ENCODE measurements around the gene FAT4. TPM values are rescaled to one million over a fixed set of nuclear protein-coding genes. Genes with fewer than 3 reads are reported as not detected.

The FAT4 gene
- total and polyA plus RNA-seq, 2 donors (not counting 1 experiment from before 2014, with no cell fraction given): 0.02 TPM; not detected in 1

DNA sequence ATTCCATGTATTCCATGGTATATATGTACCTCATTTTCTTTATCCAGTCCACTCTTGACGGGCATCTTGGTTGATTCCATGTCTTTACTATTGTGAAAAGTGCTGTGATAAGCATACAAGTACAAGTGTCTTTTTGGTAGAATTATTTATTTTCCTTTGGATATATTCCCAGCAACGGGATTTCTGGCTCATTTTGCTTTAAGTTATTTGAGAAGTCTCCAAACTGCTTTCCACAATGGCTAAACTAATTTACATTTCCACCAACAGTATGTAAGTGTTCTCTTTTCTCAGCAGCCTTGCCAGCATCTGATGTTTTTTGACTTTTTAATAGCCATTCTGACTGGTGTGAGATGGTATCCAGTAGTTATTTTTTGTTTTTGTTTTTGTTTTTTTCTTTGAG lies 17.6 kb upstream of the FAT4 start:
- Histone ChIP-seq H3K4me3 (ENCODE audit: control extremely low read depth in 1 of 5, extremely low read depth in 1 of 5, insufficient read depth in 1 of 5, low read depth in 2 of 5, low read length in 4 of 5) (no peak overlapping the region), H3K9ac (ENCODE audit: low read length) (no peak overlapping the region), H3K27me3 (replicated peaks in 1 of 4; ENCODE audit: control extremely low read depth in 1 of 4, control insufficient read depth in 3 of 4, insufficient read depth in 4 of 4, low read length in 3 of 4) (no peaks in the 10 kb centered on the region), H3K9me3 (ENCODE audit: control extremely low read depth in 1 of 3, control insufficient read depth in 2 of 3, insufficient read depth in 1 of 3, low read length in 2 of 3) (no peaks in the 10 kb centered on the region), H3K4me2 (replicated peaks; ENCODE audit: low read depth, low read length, poor library complexity, severe bottlenecking) (no peak overlapping the region), H3K36me3 (replicated peaks in 1 of 2; ENCODE audit: control extremely low read depth in 1 of 2, control insufficient read depth in 1 of 2, extremely low read depth in 1 of 2, insufficient read depth in 2 of 2, low read length in 1 of 2) (no peaks in the 10 kb centered on the region), H3K4me1 (ENCODE audit: control insufficient read depth in 2 of 2, insufficient read depth in 2 of 2, low read length in 2 of 2) (no peaks in the 10 kb centered on the region), H2AFZ (ENCODE audit: insufficient read depth, low read depth, low read length, poor library complexity, severe bottlenecking) (no peak overlapping the region), H4K20me1 (ENCODE audit: control insufficient read depth, insufficient read depth, low read length, poor library complexity, severe bottlenecking) (no peaks in the 10 kb centered on the region), H3K79me2 (ENCODE audit: control insufficient read depth, insufficient read depth, low read length) (no peaks in the 10 kb centered on the region), H3K27ac (ENCODE audit: low read length in 2 of 2) (no peak overlapping the region)
- no peak overlapping the region for H3K4me3 Mint-ChIP-seq
- ATAC-seq (ENCODE audit: low read depth) (no peak), DNase-seq (no peak)
- ChIA-PET CTCF (no interaction called here), POLR2A (no interaction called here)
- WGBS (ENCODE audit: insufficient coverage): no CpG with 5 or more reads among the region's 2 CpGs
- TF ChIP-seq, protein P1, sequence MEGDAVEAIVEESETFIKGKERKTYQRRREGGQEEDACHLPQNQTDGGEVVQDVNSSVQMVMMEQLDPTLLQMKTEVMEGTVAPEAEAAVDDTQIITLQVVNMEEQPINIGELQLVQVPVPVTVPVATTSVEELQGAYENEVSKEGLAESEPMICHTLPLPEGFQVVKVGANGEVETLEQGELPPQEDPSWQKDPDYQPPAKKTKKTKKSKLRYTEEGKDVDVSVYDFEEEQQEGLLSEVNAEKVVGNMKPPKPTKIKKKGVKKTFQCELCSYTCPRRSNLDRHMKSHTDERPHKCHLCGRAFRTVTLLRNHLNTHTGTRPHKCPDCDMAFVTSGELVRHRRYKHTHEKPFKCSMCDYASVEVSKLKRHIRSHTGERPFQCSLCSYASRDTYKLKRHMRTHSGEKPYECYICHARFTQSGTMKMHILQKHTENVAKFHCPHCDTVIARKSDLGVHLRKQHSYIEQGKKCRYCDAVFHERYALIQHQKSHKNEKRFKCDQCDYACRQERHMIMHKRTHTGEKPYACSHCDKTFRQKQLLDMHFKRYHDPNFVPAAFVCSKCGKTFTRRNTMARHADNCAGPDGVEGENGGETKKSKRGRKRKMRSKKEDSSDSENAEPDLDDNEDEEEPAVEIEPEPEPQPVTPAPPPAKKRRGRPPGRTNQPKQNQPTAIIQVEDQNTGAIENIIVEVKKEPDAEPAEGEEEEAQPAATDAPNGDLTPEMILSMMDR (IDR thresholded peaks at IDR 0.05): no peak
- no peak for TF ChIP-seq EZH2 (IDR thresholded peaks at IDR 0.05; ENCODE audit: borderline replicate concordance, insufficient read depth, low read depth, low read length, poor library complexity, severe bottlenecking)
- no peaks in the 10 kb centered on the region for H3K4me1 Mint-ChIP-seq
- no peak overlapping the region for H3K27ac Mint-ChIP-seq
- intact Hi-C loops (cut with micrococcal nuclease): no loop called here
- no peaks in the 10 kb centered on the region for H3K27me3 Mint-ChIP-seq
- H3K9me3 Mint-ChIP-seq (ENCODE audit: insufficient read depth): peaks cover 2% of the 10 kb centered on the region

DNA sequence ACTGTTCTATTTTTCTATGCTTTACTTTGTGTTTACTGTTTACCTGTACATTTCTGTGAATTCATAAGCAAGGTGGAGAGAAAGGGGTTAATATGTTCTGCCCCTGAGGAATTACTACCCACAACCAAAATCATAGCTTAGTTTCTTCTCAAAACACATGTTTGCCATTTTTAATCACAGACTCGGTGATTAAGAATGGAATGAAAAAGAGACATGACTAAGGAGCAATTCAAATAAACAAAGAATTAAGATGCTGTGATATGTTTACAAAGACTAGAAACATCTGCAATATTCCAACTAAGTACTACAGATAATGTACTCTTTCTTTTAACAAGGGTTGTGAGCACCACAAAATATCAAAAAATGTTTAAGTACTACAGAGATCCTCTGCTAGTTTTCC lies 11.7 kb upstream of the FAT4 start:
- Histone ChIP-seq H3K27me3 (replicated peaks in 1 of 4; ENCODE audit: control extremely low read depth in 1 of 4, control insufficient read depth in 3 of 4, insufficient read depth in 4 of 4, low read length in 3 of 4) (no peaks in the 10 kb centered on the region), H2AFZ (ENCODE audit: insufficient read depth, low read depth, low read length, poor library complexity, severe bottlenecking) (no peak overlapping the region), H3K79me2 (ENCODE audit: control insufficient read depth, insufficient read depth, low read length) (no peaks in the 10 kb centered on the region), H3K4me3 (ENCODE audit: control extremely low read depth in 1 of 5, extremely low read depth in 1 of 5, insufficient read depth in 1 of 5, low read depth in 2 of 5, low read length in 4 of 5) (no peak overlapping the region), H4K20me1 (ENCODE audit: control insufficient read depth, insufficient read depth, low read length, poor library complexity, severe bottlenecking) (no peaks in the 10 kb centered on the region), H3K27ac (ENCODE audit: low read length in 2 of 2) (no peak overlapping the region), H3K9me3 (ENCODE audit: control extremely low read depth in 1 of 3, control insufficient read depth in 2 of 3, insufficient read depth in 1 of 3, low read length in 2 of 3) (no peaks in the 10 kb centered on the region), H3K4me2 (replicated peaks; ENCODE audit: low read depth, low read length, poor library complexity, severe bottlenecking) (no peak overlapping the region), H3K9ac (ENCODE audit: low read length) (no peak overlapping the region), H3K4me1 (ENCODE audit: control insufficient read depth in 2 of 2, insufficient read depth in 2 of 2, low read length in 2 of 2) (no peaks in the 10 kb centered on the region), H3K36me3 (replicated peaks in 1 of 2; ENCODE audit: control extremely low read depth in 1 of 2, control insufficient read depth in 1 of 2, extremely low read depth in 1 of 2, insufficient read depth in 2 of 2, low read length in 1 of 2) (no peaks in the 10 kb centered on the region)
- TF ChIP-seq, protein P1 (IDR thresholded peaks at IDR 0.05): no peak
- no peak for TF ChIP-seq EZH2 (IDR thresholded peaks at IDR 0.05; ENCODE audit: borderline replicate concordance, insufficient read depth, low read depth, low read length, poor library complexity, severe bottlenecking)
- DNase-seq: no peak
- POLR2A ChIA-PET: no interaction called here
- intact Hi-C loops (cut with micrococcal nuclease): no loop called here
- ATAC-seq (ENCODE audit: low read depth): no peak
- Mint-ChIP-seq H3K27me3 (no peaks in the 10 kb centered on the region), H3K4me1 (no peaks in the 10 kb centered on the region), H3K27ac (no peak overlapping the region), H3K4me3 (no peak overlapping the region), H3K9me3 (ENCODE audit: insufficient read depth) (no peaks in the 10 kb centered on the region)
- CTCF ChIA-PET: no interaction called here
- WGBS (ENCODE audit: insufficient coverage): no CpG with 5 or more reads among the region's 1 CpG

All from B cell (primary cell).